GM23338 (cell line): ENCODE data around the gene GRIN3A. TPM values are rescaled to one million over a fixed set of nuclear protein-coding genes. Genes with fewer than 3 reads are reported as not detected.

ENCODE experiments used
- ATAC-seq: fragments of 200-7000 bp; cut with Tn5 transposase; 3 replicates; pipeline ENCODE4 v1.9.1; 2020
- DNase-seq: peaks from one replicate; pipeline ENCODE4 v3.0.0-alpha.2; 2015; ENCODE audit warnings: low spot score
- H2AFZ ChIP-seq: fragments of 200-600 bp; sonication (generic); 2 replicates; pipeline ENCODE4 v1.8.0; 2016; ENCODE audit warnings: antibody characterized with exemption, mild to moderate bottlenecking, moderate library complexity
- H3F3A ChIP-seq: fragments of 200-600 bp; sonication (generic); replicated peaks from 2 replicates; pipeline ENCODE4 v1.8.0; 2017; ENCODE audit warnings: antibody characterized with exemption, mixed run types, low read depth
- H3K27ac ChIP-seq: fragments of 200-600 bp; sonication (generic); 2 replicates; pipeline ENCODE4 v1.6.1; 2016; ENCODE audit warnings: low read depth
- H3K27me3 ChIP-seq: fragments of 200-600 bp; sonication (generic); 2 replicates; pipeline ENCODE4 v1.8.0; 2016; ENCODE audit warnings: mild to moderate bottlenecking, mixed run types, moderate library complexity; ENCODE audit not compliant: insufficient read depth
- H3K36me3 ChIP-seq: fragments of 200-600 bp; sonication (generic); 2 replicates; pipeline ENCODE4 v1.8.0; 2016; ENCODE audit warnings: mild to moderate bottlenecking; ENCODE audit not compliant: insufficient read depth
- H3K4me1 ChIP-seq: fragments of 200-600 bp; sonication (generic); 2 replicates; pipeline ENCODE4 v1.8.0; 2016; ENCODE audit warnings: mild to moderate bottlenecking, moderate library complexity; ENCODE audit not compliant: insufficient read depth
- H3K4me2 ChIP-seq: fragments of 200-600 bp; sonication (generic); 2 replicates; pipeline ENCODE4 v1.7.1; 2017; ENCODE audit warnings: mixed run types
- H3K4me3 ChIP-seq: fragments of 200-600 bp; sonication (generic); 2 replicates; pipeline ENCODE4 v1.6.1; 2016; ENCODE audit warnings: mixed run types
- H3K79me2 ChIP-seq: fragments of 200-600 bp; sonication (generic); replicated peaks from 2 replicates; pipeline ENCODE4 v1.8.0; 2017; ENCODE audit warnings: mild to moderate bottlenecking; ENCODE audit not compliant: insufficient read depth
- H3K9me2 ChIP-seq: fragments of 200-600 bp; sonication (generic); 2 replicates; pipeline ENCODE4 v1.8.0; 2017; ENCODE audit not compliant: insufficient read depth
- H4K20me1 ChIP-seq: fragments of 200-600 bp; sonication (generic); replicated peaks from 2 replicates; pipeline ENCODE4 v1.8.0; 2017; ENCODE audit warnings: mild to moderate bottlenecking; ENCODE audit not compliant: insufficient read depth
- H3K27ac Mint-ChIP-seq: 2 replicates; pipeline ENCODE4 v1.8.0; 2020; ENCODE audit warnings: inconsistent platforms, mild to moderate bottlenecking, moderate library complexity, mixed read lengths
- H3K27me3 Mint-ChIP-seq: 3 replicates; pipeline ENCODE4 v1.8.0; 2022; ENCODE audit warnings: low read depth, mild to moderate bottlenecking, moderate library complexity, mixed read lengths, inconsistent platforms; ENCODE audit not compliant: insufficient read depth, poor library complexity
- H3K36me3 Mint-ChIP-seq: 3 replicates; pipeline ENCODE4 v1.8.0; 2021; ENCODE audit warnings: low read depth, mild to moderate bottlenecking, inconsistent platforms, moderate library complexity, mixed read lengths
- H3K4me1 Mint-ChIP-seq: 3 replicates; pipeline ENCODE4 v1.8.0; 2020; ENCODE audit warnings: mild to moderate bottlenecking, inconsistent platforms, mixed read lengths
- H3K4me3 Mint-ChIP-seq: 3 replicates; pipeline ENCODE4 v1.8.0; 2021; ENCODE audit warnings: moderate library complexity, mild to moderate bottlenecking, inconsistent platforms, mixed read lengths
- H3K9me3 Mint-ChIP-seq: 3 replicates; pipeline ENCODE4 v1.8.0; 2020; ENCODE audit warnings: moderate library complexity, mild to moderate bottlenecking, inconsistent platforms, mixed read lengths
- EZH2 ChIP-seq: fragments of 200-600 bp; sonication (generic); IDR thresholded peaks from one replicate; pipeline ENCODE4 v1.8.0; 2017; ENCODE audit warnings: antibody characterized with exemption, mild to moderate bottlenecking, low read depth; ENCODE audit not compliant: unreplicated experiment
- NANOG ChIP-seq: IDR thresholded peaks from 2 replicates; pipeline ENCODE4 v1.6.1; 2016; ENCODE audit warnings: antibody characterized with exemption, borderline replicate concordance
- STAT1 ChIP-seq: IDR thresholded peaks from one replicate; pipeline ENCODE4 v1.6.1; 2016; ENCODE audit warnings: antibody characterized with exemption; ENCODE audit not compliant: unreplicated experiment
- ZNF114 ChIP-seq: fragments of 250-450 bp; sonication (Bioruptor Pico); IDR thresholded peaks from 2 replicates; pipeline ENCODE4 v1.5.0; 2020; ENCODE audit warnings: mild to moderate bottlenecking, moderate library complexity
- ZNF331 ChIP-seq: fragments of 250-450 bp; sonication (Bioruptor Pico); IDR thresholded peaks from 2 replicates; pipeline ENCODE4 v1.5.0; 2020; ENCODE audit warnings: low read depth, mild to moderate bottlenecking, moderate library complexity
- ZNF462 ChIP-seq: fragments of 250-450 bp; sonication (Bioruptor Pico); IDR thresholded peaks from 2 replicates; pipeline ENCODE4 v1.5.0; 2020; ENCODE audit warnings: mild to moderate bottlenecking, moderate library complexity
- polyA plus RNA-seq: library from polyadenylated mRNA; unstranded; fragments of >200 nt; fragmentation: Nextera tagmentation; extraction: Ambion mirVana; gene quantifications from 2 replicates; pipeline ENCODE4 v1.2.1, GENCODE V29; 2016
- total RNA-seq: library from RNA; depleted of rRNA; stranded (reverse); fragments of >200 nt; shearing (Covaris generic); gene quantifications from 2 replicates; pipeline ENCODE4 v1.2.3, GENCODE V29; 2014

GRIN3A gene
- total and polyA plus RNA-seq, 2 experiments from 2014 or later: 0.03 to 0.05 TPM

GRCh38 chr9:101536351-101536750 is 202.1 kb downstream of the GRIN3A start:
- DNase-seq (no peak), ATAC-seq (no peak)
- Mint-ChIP-seq H3K36me3 (peaks cover 7% of the 10 kb centered on the region), H3K9me3 (no peaks in the 10 kb centered on the region), H3K4me3 (no peak overlapping the region), H3K27ac (no peak overlapping the region), H3K4me1 (peaks cover 5% of the 10 kb centered on the region; the same call in 2 of the 3 replicates), H3K27me3 (peaks cover 7% of the 10 kb centered on the region)
- no peak overlapping the region for H3K4me2 ChIP-seq
- peaks cover 21% of the 10 kb centered on the region for H4K20me1 ChIP-seq
- H3K27me3 ChIP-seq: no peaks in the 10 kb centered on the region
- H3K4me3 ChIP-seq: no peak overlapping the region
- peaks cover 9% of the 10 kb centered on the region for H3K4me1 ChIP-seq
- H3K36me3 ChIP-seq: peaks cover 14% of the 10 kb centered on the region; the same call in 1 of the 2 replicates
- no peaks in the 10 kb centered on the region; the same call in 1 of the 2 replicates for H3F3A ChIP-seq
- H3K9me2 ChIP-seq: no peaks in the 10 kb centered on the region
- H3K27ac ChIP-seq: no peak overlapping the region
- H3K79me2 ChIP-seq: peaks cover 58% of the 10 kb centered on the region
- no peak overlapping the region for H2AFZ ChIP-seq
- TF ChIP-seq NANOG (no peak), STAT1 (no peak), ZNF331 (CRISPR knock-in tag) (no peak), ZNF114 (CRISPR knock-in tag) (no peak), EZH2 (no peak), ZNF462 (CRISPR knock-in tag) (no peak)
